HG02763 (cell line): Measurements from ENCODE around the gene PHGDH.
"Not testable (repeated sequence)": the region's sequence is repeated elsewhere in the genome, so short reads cannot be mapped to it uniquely, and the experiment has no call there.

Experiments
- ATAC-seq: cut with Tn5 transposase; IDR thresholded peaks from one replicate; pipeline ENCODE4 v1.9.1; 2021; ENCODE audit warnings: mild to moderate bottlenecking, moderate library complexity; ENCODE audit not compliant: unreplicated experiment

Gene PHGDH

DNA sequence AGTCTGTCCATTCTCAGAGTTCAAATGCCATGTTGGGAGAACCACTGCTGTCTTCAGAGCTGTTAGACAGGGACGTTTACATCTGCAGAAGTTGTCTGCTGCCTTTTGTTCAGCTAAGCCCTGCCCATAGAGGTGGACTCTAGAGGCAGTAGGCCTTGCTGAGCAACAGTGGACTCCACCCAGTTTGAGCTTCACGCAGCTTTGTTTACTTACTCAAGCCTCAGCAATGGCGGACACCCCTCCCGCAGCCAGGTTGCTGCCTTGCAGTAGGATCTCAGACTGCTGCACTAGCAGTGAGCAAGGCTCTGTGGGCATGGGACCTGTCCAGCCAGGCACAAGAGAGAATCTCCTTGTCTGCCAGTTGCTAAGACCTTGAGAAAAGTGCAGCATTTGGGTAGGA is 14.9 kb upstream of the PHGDH start:
- not testable (repeated sequence) for ATAC-seq

DNA sequence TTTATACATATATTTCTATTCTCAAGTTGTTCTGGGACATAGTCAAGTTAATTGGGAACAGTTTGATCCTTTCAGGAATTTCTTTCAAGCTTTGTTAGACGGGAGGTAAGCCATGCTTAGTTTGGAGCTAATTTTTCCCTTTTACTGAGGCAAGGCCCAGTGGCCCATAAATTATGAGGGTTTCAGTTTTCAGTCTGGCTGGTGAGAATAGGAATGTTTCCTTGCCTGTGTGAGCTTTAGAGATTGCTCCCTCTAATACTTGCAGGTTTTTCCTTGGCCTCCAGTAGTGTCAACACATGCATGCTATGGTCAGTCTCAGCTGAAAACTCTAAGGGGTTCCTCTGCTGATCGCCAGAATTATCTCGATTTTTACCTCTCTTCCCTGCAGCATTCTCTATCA is 14.1 kb upstream of the PHGDH start:
- ATAC-seq, result no peak

DNA sequence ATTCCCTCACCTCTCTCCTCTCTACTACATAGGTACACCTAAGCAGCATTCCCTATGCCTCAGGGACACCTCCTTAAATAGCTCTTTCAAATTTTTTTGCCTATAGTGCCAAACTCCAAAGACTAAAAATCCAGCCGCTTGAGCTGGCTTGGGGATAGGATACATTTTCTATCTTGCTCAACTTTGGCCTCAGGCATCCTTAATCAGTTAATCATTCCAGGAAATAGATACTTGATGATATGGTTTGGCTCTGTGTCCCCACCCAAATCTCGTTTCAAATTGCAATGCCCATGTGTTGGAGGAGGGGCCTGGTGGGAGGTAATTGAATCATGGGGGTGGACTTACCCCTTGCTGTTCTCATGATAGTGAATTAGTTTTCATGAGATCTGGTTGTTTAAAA is 11.4 kb upstream of the PHGDH start:
- ATAC-seq, result no peak

DNA sequence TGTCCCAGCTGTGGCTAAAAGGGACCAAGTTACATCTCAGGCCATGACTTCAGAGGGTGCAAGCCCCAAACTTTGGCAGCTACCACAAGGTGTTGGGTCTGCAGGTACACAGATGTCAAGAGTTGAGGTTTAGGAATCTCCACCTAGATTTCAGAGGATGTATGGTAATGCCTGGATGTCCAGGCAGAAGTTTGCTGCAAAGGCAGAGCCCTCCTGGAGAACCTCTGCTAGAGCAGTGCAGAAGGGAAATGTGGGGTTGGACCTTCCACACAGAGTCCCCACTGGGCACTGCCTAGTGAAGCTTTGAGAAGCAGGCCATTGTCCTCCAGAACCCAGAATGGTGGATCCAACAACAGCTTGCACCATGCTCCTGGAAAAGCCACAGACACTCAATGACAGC is 10.1 kb upstream of the PHGDH start:
- ATAC-seq, result no peak

DNA sequence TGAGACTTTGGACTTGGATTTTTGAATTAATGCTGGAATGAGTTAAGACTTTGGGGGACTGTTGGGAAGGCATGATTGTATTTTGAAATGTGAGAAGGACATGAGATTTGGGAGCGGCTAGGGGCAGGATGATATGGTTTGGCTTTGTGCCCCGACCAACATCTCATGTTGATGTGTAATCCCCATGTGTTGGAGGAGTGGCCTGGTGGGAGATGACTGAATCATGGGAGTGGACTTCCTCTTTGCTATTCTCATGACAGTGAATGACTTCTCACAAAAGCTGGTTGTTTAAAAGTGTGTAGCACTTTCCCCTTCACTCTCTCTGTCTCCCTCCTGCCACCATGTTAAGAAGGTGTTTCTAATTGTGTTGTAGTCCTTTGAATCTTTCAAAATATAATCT is 9.3 kb upstream of the PHGDH start:
- no peak for ATAC-seq

DNA sequence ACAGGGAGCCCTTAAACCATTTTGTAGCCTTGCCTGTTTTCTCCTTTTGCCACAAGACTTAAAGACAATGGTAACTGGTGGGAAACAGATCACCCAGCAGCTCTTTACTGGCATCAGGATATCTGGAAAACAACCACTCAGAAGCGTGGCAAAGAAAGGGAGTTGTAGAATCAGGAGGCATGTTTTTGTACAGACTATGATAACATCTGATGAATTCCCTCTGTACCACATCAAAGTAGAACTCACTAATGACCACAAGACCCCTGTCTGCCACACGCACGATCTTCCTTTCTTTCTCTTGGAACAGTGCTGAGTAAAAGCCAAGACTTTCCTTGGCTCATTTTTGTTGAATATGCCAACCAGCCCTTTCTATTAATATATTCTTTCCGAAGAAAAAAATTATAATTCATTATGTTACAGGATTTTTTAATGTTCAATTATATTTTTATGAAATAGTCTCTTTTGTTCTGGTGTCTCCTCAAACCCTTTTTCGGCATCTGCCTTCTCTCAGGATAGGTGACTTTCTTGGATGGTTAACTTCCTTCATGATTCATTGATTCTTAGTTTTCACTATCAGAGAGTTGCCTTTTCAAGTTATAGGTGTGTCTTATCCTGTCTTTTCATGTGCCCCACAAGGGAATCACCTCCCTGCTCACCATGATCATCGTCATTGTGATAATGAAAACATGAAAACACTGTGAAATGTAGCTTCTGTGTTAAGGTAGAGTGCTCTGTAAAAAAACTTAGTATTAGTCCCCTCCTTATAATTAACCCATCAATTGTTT is 7.9 kb upstream of the PHGDH start:
- no peak for ATAC-seq

DNA sequence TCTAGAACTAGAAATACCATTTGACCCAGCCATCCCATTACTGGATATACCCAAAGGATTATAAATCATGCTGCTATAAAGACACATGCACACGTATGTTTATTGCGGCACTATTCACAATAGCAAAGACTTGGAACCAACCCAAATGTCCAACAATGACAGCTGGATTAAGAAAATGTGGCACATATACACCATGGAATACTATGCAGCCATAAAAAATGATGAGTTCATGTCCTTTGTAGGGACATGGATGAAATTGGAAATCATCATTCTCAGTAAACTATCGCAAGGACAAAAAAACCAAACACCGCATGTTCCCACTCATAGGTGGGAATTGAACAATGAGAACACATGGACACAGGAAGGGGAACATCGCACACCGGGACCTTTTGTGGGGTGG is 5.1 kb upstream of the PHGDH start:
- not testable (repeated sequence) for ATAC-seq

DNA sequence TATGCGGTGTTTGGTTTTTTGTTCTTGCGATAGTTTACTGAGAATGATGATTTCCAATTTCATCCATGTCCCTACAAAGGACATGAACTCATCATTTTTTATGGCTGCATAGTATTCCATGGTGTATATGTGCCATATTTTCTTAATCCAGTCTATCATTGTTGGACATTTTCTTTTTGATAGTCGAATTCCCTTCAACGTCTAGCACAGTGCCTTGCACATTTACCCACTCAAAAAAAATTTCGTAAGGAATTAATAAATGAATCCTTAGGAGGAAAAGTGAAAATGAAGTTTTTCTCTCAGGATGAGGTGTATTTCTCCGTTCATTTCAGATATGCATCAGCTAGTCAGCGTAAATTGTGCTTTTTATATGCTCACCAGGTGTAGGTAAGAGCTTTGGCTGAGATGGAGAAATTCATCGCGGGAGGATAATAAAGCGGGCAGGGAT is 354 bp upstream of the PHGDH start:
- ATAC-seq, result not testable (repeated sequence)

DNA sequence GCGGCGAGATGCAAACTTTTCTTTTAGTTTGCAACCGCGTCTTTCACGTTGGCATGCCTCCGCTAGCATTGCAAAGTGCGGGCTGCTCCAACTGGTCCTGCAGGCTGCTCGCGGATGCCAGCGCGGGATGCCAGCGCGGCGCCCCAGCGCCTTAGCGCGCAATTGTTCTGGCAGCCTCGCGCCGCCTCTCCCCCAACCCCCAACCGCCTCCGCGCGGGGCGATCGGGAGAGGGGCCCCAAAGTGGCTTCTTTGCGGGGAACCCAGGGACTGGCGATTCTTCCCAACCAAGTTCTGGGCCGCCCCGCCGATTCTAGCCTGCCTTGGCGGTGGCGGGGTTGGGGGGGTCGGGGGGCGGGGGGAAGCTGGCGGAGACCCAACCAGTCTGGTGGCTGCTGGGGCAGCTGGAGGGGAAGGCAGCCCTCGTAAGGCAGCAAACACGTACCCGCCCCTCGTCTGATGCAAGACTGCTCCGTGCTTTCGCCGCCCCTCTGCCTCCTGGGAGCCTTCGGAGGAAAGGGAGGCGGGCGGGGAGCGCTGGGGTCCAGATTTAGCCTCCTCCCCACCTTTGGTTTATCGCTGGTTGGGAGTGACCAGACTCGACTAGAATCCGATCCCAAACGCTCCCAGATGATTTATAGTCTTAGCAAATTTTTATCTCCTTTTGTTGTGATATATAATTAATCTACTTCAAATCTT is 756 bp downstream of the PHGDH start:
- no peak for ATAC-seq

DNA sequence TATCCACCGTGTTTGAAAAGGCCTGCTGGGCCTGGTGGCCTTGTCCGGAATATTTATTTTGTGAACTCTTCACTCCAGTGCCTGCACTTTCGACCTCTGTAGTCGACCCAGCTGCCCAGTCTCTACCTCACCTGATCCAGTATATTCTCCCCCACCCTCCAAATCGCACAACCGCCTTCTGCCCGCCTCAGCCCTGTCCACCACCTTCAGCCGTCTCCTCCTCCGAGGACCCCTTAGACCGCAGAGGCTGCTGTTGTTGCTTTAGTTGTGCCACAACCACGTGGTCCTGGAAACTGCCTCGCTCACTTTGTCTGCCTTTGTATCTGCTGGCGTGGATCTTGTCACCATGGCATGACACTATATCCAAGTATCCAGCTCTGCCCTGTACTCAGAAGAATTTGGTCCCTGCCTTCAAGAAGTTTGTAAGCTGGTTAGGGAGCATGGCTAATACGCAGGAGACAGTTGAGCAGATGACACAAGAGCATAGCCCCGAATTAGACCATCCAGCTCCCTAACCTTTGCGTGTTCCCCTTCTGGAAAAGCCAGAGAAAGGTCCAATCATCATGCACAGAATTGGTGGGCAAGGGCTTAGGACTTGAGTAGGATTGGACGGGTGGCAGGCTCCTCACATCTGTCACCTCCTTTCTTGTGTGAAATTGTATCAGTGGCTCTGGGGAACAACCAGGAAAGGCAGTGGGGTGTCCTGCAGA is 1.5 kb downstream of the PHGDH start:
- no peak for ATAC-seq

DNA sequence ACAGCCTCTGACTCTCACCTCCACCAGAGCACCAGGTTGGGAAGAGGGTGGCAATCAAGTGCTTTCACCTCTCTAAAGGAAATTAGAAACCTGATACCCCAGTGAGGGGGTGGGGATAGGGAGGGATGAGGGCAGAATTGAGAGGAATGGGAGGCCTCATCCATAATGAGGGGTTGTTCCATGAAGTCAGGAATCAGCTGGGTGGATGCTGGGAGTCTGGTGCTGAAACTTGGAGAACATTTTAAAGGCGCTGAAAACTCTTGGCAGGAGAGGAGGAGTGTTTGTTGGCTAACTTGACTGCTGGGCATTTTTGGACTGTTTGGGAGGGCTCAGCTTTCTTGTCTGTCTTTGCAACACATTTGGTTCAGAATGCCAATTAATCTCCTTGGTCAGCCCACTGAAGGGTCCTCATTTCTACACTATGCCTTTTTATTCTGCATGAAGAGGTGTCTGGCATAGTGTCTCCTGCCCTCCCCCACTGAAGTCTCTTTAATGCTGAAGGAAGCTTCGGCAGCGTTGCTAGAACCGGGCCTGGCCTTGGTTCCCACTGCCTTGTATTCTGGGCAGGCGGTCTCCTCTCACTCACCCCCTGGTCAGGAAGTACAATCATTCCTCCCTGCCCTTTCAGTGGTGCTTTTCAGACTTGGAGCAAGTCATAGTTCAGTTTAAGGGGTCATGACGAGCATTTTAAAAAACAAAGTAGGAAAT is 2.2 kb downstream of the PHGDH start:
- ATAC-seq, result no peak

DNA sequence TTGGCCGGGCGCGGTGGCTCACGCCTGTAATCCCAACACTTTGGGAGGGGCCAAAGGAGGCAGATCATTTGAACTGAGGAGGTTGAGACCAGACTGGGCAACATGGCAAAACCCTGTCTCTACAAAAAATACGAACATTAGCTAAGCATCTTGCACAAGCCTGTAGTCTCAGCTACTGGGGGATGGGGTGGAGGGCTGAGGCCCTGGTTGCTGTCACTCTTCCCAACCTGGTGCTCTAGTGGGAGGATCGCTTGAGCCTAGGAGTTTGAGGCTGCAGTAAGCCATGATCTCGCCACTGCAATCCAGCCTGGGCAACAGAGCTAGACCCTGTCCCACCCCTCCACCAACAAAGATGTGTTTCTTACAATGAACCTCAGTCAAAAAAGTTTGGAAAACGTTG is 2.8 kb downstream of the PHGDH start:
- ATAC-seq, result no peak

DNA sequence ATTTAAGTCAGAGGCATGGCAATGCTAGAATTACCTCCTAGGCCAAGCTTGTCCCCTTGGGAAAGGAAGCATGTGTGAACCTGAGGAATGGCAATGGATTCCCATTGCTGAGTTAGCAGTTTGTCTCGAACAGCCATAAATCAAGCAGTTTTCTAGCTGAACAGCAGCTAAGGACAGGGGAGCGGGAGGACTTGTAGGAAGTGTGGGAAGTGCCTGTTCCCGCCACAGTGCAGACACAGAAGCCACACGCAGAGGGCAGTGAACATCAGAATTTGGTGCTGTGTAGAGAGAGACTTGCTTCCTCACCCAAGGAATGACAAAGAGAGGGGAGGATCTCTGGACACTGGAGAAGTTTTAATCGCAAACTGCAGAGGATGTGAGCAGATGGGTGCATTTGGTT is 3.8 kb downstream of the PHGDH start:
- no peak for ATAC-seq

DNA sequence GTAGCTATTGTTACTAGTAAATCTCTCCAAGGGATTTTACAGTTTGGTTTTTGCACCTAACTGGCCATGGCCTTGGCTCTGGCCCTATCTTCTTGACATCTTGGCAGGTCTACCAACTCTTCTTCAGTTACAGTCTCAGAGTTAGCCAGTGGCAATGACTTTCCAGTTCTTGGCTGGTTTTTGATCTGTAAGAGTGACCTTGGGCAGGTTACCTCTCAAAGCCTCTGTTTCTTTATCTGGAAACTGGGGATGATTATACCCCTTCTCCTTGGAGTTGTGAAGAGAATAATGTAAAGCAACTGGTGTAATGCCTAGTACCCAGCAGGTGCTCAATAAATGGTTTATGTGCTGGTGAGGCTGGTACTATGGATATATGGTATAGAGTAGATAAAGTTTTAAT is 6.7 kb downstream of the PHGDH start:
- no peak for ATAC-seq

DNA sequence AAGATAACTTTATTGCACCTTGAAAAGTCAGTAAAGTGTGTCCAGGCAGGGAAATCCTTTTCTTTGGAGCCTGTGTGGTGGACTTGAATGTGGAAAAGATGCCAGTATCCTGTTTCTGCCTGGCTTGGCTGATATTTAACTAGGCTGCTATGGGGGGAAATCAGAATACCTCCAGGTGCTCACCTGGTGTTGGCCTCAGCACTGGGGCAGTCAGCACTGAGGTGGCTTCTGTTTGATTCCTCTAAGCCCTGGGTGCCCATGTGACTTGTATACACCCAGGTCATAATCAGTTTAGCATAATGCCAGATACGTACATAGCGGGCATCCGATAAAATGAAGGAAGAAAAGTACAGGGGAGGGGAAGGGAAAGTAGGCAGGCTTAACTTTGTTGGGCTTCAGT is 7.2 kb downstream of the PHGDH start:
- ATAC-seq, result no peak

DNA sequence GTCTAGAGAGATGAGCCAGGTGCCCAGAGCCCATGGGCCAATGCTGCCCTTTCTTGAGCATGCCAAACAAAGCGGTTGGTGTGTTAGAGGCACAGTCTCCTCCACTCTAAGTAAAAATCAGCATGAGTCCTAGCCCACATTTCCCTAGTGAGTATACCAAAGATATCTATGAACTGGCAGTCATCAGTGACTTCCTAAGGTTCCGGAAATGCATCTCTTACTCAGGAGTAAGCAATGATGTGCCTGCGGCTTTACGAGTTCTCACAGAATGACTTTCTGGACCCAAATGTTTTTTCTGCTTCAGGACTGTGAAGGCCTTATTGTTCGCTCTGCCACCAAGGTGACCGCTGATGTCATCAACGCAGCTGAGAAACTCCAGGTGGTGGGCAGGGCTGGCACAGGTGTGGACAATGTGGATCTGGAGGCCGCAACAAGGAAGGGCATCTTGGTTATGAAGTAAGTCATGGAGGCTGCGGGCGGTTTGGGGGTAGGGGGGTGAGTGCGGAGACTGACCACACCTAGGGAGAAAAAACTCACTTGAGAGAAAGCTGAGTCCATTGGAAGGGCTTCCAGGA is 9.2 kb downstream of the PHGDH start:
- no peak for ATAC-seq

DNA sequence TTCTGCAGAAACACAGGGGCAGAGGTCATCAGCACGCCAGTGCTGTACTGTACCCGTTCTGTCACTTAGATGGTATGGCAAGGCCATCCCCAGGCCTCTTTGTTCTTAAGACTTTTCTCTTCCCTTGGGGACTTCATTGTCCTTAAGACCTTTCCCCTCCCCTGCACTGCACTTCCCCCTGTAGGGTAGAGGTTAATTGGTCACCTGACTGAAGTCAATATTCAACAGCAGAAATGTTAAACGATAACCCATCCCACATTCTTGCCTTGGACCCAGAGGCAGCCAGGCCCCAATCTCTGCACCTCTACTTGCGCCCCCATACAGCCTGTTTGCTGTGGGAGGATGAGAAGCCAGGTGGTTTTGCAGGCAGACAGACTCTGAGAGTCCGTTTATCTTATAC is 10.2 kb downstream of the PHGDH start:
- no peak for ATAC-seq

DNA sequence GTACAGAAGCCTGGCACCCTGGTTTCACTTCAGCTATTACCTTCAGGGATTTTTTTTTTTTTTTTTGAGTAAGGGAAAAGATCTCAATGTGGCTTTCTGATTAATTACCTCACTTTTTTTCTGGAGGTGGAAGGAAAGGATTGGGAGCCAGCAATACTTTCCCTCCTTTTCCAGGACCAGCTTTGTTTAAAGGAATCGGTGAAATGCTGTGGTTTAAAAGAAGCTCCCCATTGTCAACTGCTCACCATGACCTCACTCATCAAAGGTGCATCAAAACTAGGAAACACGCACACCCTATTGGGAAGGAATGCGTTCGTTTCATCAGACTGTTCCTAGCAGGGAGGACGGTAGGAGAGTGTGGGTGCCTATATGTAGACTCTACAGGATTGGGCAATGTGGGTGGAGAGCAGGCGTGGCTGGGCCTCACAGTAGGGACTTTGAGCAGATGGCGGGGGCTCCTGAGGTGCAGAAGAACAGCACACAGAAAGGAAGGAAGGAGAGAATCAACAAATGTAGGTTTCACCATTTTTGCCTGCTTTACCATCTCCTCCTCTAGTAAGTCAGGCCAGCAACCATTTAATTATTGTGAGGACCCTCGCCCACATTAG is 13.0 kb downstream of the PHGDH start:
- ATAC-seq, result no peak

DNA sequence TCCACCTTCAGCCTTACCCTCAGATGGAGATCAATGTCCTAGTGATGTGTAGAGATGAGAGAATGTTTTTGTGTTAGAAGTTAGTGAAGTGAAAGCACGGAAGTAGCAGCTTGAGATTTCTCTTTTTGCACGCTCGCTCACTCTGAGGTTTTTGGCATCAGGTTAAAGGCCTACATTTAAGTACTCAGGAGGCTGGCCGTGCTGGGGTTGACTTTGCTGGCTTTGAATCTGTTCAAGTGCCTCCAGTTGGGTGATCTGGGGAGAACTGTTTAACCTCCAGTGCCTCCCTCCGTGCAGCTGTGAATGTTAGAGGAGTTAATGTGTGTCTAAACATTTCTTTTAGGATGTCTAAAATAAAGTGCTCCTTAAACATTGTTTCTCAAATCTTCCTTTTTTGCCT is 13.9 kb downstream of the PHGDH start:
- ATAC-seq, result no peak

DNA sequence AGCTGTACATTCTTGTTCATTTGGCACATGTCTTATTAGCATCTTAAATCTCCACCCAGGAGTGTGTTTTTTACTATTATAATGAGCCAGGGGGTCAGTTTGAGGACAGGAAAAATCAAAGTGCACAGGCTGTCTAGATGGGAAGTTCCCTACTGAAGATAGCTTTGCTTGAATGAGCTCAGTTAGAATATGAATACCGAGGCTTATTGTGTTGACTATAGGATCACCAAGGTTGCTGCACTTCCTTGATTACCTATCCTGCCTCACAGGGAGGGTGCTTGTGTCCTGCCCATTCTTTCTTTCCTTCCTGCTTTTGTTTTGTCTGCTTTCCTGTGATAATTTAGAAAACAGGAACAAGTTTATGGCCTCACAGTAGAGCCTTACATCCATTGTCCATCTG is 16.3 kb downstream of the PHGDH start:
- no peak for ATAC-seq

DNA sequence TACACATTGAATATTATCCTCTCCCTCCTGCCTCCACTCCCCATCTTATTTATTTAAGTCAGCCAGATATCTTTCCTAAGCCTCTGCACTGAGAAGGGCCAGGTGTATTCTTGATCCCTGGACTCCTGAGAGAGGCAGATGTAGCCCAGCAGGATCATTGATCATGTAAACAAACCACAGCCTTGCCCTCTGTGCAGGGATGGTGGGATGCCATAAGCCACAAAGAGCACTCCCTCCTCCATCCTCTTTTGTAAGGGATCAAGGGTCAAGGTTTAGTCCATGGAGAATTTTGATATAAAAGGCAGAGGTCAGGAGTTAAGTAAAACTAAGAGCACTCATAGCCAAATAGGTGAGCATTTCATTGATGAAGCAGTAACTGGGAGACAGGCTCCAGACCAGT is 17.3 kb downstream of the PHGDH start:
- no peak for ATAC-seq
